ENCODE results near the gene FBXO47.
"Not testable (repeated sequence)": the region's sequence is repeated elsewhere in the genome, so short reads cannot be mapped to it uniquely, and the experiment has no call there.

FBXO47 gene

GRCh38 chr17:38919316-38920078 is 47.7 kb downstream of the FBXO47 start:
- Histone ChIP-seq H3K4me3 (ENCODE audit: low read length) (no peak overlapping the region), H3K36me3 (ENCODE audit: insufficient read depth, low read length) (peaks cover 43% of the 10 kb centered on the region), H3K27me3 (ENCODE audit: insufficient read depth, low read length) (no peaks in the 10 kb centered on the region), H3K9me3 (ENCODE audit: insufficient read depth, low read depth, low read length) (no peaks in the 10 kb centered on the region), H3K9ac (ENCODE audit: low read depth, low read length) (no peak overlapping the region), H3K4me1 (ENCODE audit: insufficient read depth, low read length) (peaks cover 12% of the 10 kb centered on the region; the same call in 1 of the 2 replicates), H3K27ac (ENCODE audit: low read depth, low read length) (no peak overlapping the region)
- WGBS = 95% methylated on average over 16 of the region's 16 CpGs

- peaks cover 12% of the 10 kb centered on the region; the same call in 1 of the 2 replicates for H3K4me1 ChIP-seq (ENCODE audit: insufficient read depth, low read length)
- H3K36me3 ChIP-seq (ENCODE audit: insufficient read depth, low read length) = peaks cover 49% of the 10 kb centered on the region
- H3K4me3 ChIP-seq (ENCODE audit: low read length) = no peak overlapping the region
- no peaks in the 10 kb centered on the region for H3K9me3 ChIP-seq (ENCODE audit: insufficient read depth, low read depth, low read length)
- WGBS = 96% methylated on average over 5 of the region's 5 CpGs
- H3K9ac ChIP-seq (ENCODE audit: low read depth, low read length) = no peak overlapping the region
- no peak overlapping the region for H3K27ac ChIP-seq (ENCODE audit: low read depth, low read length)
- H3K27me3 ChIP-seq (ENCODE audit: insufficient read depth, low read length) = no peaks in the 10 kb centered on the region
These were observed 48.3 kb downstream of the FBXO47 start for GRCh38 chr17:38918916-38919315.

GRCh38 chr17:38918129-38918913 is 48.9 kb downstream of the FBXO47 start:
- 92% methylated on average over 37 of the region's 37 CpGs for WGBS
- peaks cover 12% of the 10 kb centered on the region; the same call in 1 of the 2 replicates for H3K4me1 ChIP-seq (ENCODE audit: insufficient read depth, low read length)
- H3K36me3 ChIP-seq (ENCODE audit: insufficient read depth, low read length) = peaks cover 50% of the 10 kb centered on the region
- no peaks in the 10 kb centered on the region for H3K9me3 ChIP-seq (ENCODE audit: insufficient read depth, low read depth, low read length)
- no peaks in the 10 kb centered on the region for H3K27me3 ChIP-seq (ENCODE audit: insufficient read depth, low read length)
- H3K4me3 ChIP-seq (ENCODE audit: low read length) = no peak overlapping the region
- no peak overlapping the region for H3K27ac ChIP-seq (ENCODE audit: low read depth, low read length)
- H3K9ac ChIP-seq (ENCODE audit: low read depth, low read length) = no peak overlapping the region

GRCh38 chr17:38917259-38917658 is 49.9 kb downstream of the FBXO47 start:
- WGBS = 84% methylated on average over 3 of the region's 3 CpGs
- Histone ChIP-seq H3K27ac (ENCODE audit: low read depth, low read length) (no peak overlapping the region), H3K9me3 (ENCODE audit: insufficient read depth, low read depth, low read length) (no peaks in the 10 kb centered on the region), H3K4me3 (ENCODE audit: low read length) (no peak overlapping the region), H3K4me1 (ENCODE audit: insufficient read depth, low read length) (peaks cover 3% of the 10 kb centered on the region; the same call in 1 of the 2 replicates), H3K36me3 (ENCODE audit: insufficient read depth, low read length) (peaks cover 50% of the 10 kb centered on the region), H3K27me3 (ENCODE audit: insufficient read depth, low read length) (no peaks in the 10 kb centered on the region), H3K9ac (ENCODE audit: low read depth, low read length) (no peak overlapping the region)

- Histone ChIP-seq H3K9me3 (ENCODE audit: insufficient read depth, low read depth, low read length) (no peaks in the 10 kb centered on the region), H3K36me3 (ENCODE audit: insufficient read depth, low read length) (peaks cover 50% of the 10 kb centered on the region), H3K27ac (ENCODE audit: low read depth, low read length) (no peak overlapping the region), H3K9ac (ENCODE audit: low read depth, low read length) (no peak overlapping the region), H3K27me3 (ENCODE audit: insufficient read depth, low read length) (no peaks in the 10 kb centered on the region), H3K4me1 (ENCODE audit: insufficient read depth, low read length) (no peaks in the 10 kb centered on the region), H3K4me3 (ENCODE audit: low read length) (no peak overlapping the region)
- 78% methylated on average over 8 of the region's 8 CpGs for WGBS
These were observed 50.4 kb downstream of the FBXO47 start for GRCh38 chr17:38916771-38917170.

- no peak overlapping the region for H3K9ac ChIP-seq (ENCODE audit: low read depth, low read length)
- no peak overlapping the region for H3K27ac ChIP-seq (ENCODE audit: low read depth, low read length)
- H3K27me3 ChIP-seq (ENCODE audit: insufficient read depth, low read length) = no peaks in the 10 kb centered on the region
- H3K9me3 ChIP-seq (ENCODE audit: insufficient read depth, low read depth, low read length) = no peaks in the 10 kb centered on the region
- no peaks in the 10 kb centered on the region for H3K4me1 ChIP-seq (ENCODE audit: insufficient read depth, low read length)
- H3K4me3 ChIP-seq (ENCODE audit: low read length) = no peak overlapping the region
- peaks cover 55% of the 10 kb centered on the region for H3K36me3 ChIP-seq (ENCODE audit: insufficient read depth, low read length)
- 96% methylated on average over 7 of the region's 7 CpGs for WGBS
These were observed 51.6 kb downstream of the FBXO47 start for GRCh38 chr17:38915639-38915995.

- Histone ChIP-seq H3K9me3 (ENCODE audit: insufficient read depth, low read depth, low read length) (no peaks in the 10 kb centered on the region), H3K27me3 (ENCODE audit: insufficient read depth, low read length) (no peaks in the 10 kb centered on the region), H3K4me3 (ENCODE audit: low read length) (no peak overlapping the region), H3K4me1 (ENCODE audit: insufficient read depth, low read length) (no peaks in the 10 kb centered on the region), H3K36me3 (ENCODE audit: insufficient read depth, low read length) (peaks cover 56% of the 10 kb centered on the region), H3K9ac (ENCODE audit: low read depth, low read length) (no peak overlapping the region), H3K27ac (ENCODE audit: low read depth, low read length) (no peak overlapping the region)
- 95% methylated on average over 19 of the region's 20 CpGs for WGBS
These were observed 52.2 kb downstream of the FBXO47 start for GRCh38 chr17:38914741-38915638.

- 97% methylated on average over 13 of the region's 13 CpGs for WGBS
- no peak overlapping the region for H3K9ac ChIP-seq (ENCODE audit: low read depth, low read length)
- no peak overlapping the region for H3K27ac ChIP-seq (ENCODE audit: low read depth, low read length)
- peaks cover 7% of the 10 kb centered on the region; the same call in 1 of the 2 replicates for H3K4me1 ChIP-seq (ENCODE audit: insufficient read depth, low read length)
- no peaks in the 10 kb centered on the region for H3K9me3 ChIP-seq (ENCODE audit: insufficient read depth, low read depth, low read length)
- no peak overlapping the region for H3K4me3 ChIP-seq (ENCODE audit: low read length)
- peaks cover 39% of the 10 kb centered on the region for H3K36me3 ChIP-seq (ENCODE audit: insufficient read depth, low read length)
- H3K27me3 ChIP-seq (ENCODE audit: insufficient read depth, low read length) = no peaks in the 10 kb centered on the region
These were observed 54.9 kb downstream of the FBXO47 start for GRCh38 chr17:38912221-38912813.

GRCh38 chr17:38911731-38912081 is 55.5 kb downstream of the FBXO47 start:
- H3K27me3 ChIP-seq (ENCODE audit: insufficient read depth, low read length); H3K9ac ChIP-seq (ENCODE audit: low read depth, low read length); H3K9me3 ChIP-seq (ENCODE audit: insufficient read depth, low read depth, low read length); H3K4me3 ChIP-seq (ENCODE audit: low read length); H3K4me1 ChIP-seq (ENCODE audit: insufficient read depth, low read length); H3K27ac ChIP-seq (ENCODE audit: low read depth, low read length): not testable (repeated sequence)
- H3K36me3 ChIP-seq (ENCODE audit: insufficient read depth, low read length) = peaks cover 35% of the 10 kb centered on the region
- 96% methylated on average over 8 of the region's 8 CpGs for WGBS

- Histone ChIP-seq H3K27ac (ENCODE audit: low read depth, low read length) (no peak overlapping the region), H3K4me3 (ENCODE audit: low read length) (no peak overlapping the region), H3K9ac (ENCODE audit: low read depth, low read length) (no peak overlapping the region), H3K27me3 (ENCODE audit: insufficient read depth, low read length) (no peaks in the 10 kb centered on the region), H3K4me1 (ENCODE audit: insufficient read depth, low read length) (peaks cover 12% of the 10 kb centered on the region; the same call in 1 of the 2 replicates), H3K36me3 (ENCODE audit: insufficient read depth, low read length) (peaks cover 35% of the 10 kb centered on the region), H3K9me3 (ENCODE audit: insufficient read depth, low read depth, low read length) (no peaks in the 10 kb centered on the region)
- 98% methylated on average over 10 of the region's 10 CpGs for WGBS
These were observed 56.0 kb downstream of the FBXO47 start for GRCh38 chr17:38911081-38911730.

Measured in HUES64 (cell line).